Spleen (tissue), 7 donors: Measurements from ENCODE around the gene HEBP1.

Experiments
- CTCF ChIP-seq, 11 experiments: fragments of 200-600 bp in 7 of 11; fragments of 450-650 bp in 4 of 11; sonication (generic) in 4 of 11; IDR thresholded peaks in 8 of 11; conservative IDR thresholded peaks in 3 of 11; 1 replicate in 7 of 11; 2 replicates in 4 of 11; pipeline versions ENCODE4 v1.4.0 to v1.8.0; 2016 to 2021; ENCODE audit warnings: antibody characterized with exemption in 11 of 11, inconsistent platforms in 4 of 11, mild to moderate bottlenecking in 1 of 11
- POLR2A ChIP-seq, 3 donors: fragments of 450-650 bp; IDR thresholded peaks; one replicate each; pipeline ENCODE4 v1.5.1; 2017; ENCODE audit warnings: antibody characterized with exemption in 3 of 3, mild to moderate bottlenecking in 1 of 3
- POLR2AphosphoS5 ChIP-seq, 3 donors: sonication (generic); formaldehyde crosslinking; IDR thresholded peaks; one replicate each; pipeline ENCODE4 v1.5.1; 2017; ENCODE audit warnings: antibody characterized with exemption in 3 of 3
- donor health status: DM: no; HTN: no; CAD: no; lungs with moderate emphysema.
- donor health status: DM: no; HTN: no; CAD: no.
- donor health status: DM: no; HTN: no; CAD: no.

GRCh38 chr12:12925388-12925787, 74.7 kb downstream of the HEBP1 start:
- TF ChIP-seq POLR2A (IDR thresholded peaks at IDR 0.05) (no peak), CTCF (IDR thresholded peaks at IDR 0.05 in 8 of 11, conservative IDR thresholded peaks at IDR 0.05 in 3 of 11) (no peak), POLR2AphosphoS5 (IDR thresholded peaks at IDR 0.05) (no peak)
